ENCODE measurements around the gene YWHAH. TPM values are rescaled to one million over a fixed set of nuclear protein-coding genes. Genes with fewer than 3 reads are reported as not detected.

The YWHAH gene
- total and polyA plus RNA-seq, 9 of the 15 experiments (the other 6 are each of a cell fraction or from before 2014, with no cell fraction given), result 32.0 to 177 (median 114) TPM

DNA sequence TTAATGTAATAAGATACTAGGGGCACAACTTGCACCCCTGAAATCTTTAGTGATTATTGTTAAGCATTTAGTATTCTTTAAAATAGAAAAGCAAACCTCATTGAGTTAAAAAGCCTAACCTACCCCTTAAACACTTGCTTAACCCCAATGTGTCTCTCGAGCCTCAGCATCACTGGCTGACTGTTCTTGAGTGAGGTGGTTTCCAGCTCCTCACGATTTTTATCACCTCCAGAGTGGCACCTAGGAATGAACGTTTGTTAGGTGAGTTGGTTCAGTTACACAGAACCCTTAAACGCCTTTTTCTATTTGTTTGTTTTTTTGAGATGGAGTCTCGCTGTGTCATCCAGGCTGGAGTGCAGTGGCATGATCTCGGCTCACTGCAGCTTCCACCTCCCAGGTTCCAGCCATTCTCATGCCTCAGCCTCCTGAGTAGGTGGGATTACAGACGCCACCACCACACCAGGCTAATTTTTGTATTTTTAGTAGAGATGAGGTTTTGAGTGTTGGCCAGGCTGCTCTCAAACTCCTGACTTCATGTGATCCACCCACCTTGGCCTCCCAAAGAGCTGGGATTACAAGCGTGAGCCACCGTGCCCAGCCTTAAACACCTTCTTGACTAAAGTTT is 13.7 kb downstream of the YWHAH start (continued):
- TF ChIP-seq, protein P1, sequence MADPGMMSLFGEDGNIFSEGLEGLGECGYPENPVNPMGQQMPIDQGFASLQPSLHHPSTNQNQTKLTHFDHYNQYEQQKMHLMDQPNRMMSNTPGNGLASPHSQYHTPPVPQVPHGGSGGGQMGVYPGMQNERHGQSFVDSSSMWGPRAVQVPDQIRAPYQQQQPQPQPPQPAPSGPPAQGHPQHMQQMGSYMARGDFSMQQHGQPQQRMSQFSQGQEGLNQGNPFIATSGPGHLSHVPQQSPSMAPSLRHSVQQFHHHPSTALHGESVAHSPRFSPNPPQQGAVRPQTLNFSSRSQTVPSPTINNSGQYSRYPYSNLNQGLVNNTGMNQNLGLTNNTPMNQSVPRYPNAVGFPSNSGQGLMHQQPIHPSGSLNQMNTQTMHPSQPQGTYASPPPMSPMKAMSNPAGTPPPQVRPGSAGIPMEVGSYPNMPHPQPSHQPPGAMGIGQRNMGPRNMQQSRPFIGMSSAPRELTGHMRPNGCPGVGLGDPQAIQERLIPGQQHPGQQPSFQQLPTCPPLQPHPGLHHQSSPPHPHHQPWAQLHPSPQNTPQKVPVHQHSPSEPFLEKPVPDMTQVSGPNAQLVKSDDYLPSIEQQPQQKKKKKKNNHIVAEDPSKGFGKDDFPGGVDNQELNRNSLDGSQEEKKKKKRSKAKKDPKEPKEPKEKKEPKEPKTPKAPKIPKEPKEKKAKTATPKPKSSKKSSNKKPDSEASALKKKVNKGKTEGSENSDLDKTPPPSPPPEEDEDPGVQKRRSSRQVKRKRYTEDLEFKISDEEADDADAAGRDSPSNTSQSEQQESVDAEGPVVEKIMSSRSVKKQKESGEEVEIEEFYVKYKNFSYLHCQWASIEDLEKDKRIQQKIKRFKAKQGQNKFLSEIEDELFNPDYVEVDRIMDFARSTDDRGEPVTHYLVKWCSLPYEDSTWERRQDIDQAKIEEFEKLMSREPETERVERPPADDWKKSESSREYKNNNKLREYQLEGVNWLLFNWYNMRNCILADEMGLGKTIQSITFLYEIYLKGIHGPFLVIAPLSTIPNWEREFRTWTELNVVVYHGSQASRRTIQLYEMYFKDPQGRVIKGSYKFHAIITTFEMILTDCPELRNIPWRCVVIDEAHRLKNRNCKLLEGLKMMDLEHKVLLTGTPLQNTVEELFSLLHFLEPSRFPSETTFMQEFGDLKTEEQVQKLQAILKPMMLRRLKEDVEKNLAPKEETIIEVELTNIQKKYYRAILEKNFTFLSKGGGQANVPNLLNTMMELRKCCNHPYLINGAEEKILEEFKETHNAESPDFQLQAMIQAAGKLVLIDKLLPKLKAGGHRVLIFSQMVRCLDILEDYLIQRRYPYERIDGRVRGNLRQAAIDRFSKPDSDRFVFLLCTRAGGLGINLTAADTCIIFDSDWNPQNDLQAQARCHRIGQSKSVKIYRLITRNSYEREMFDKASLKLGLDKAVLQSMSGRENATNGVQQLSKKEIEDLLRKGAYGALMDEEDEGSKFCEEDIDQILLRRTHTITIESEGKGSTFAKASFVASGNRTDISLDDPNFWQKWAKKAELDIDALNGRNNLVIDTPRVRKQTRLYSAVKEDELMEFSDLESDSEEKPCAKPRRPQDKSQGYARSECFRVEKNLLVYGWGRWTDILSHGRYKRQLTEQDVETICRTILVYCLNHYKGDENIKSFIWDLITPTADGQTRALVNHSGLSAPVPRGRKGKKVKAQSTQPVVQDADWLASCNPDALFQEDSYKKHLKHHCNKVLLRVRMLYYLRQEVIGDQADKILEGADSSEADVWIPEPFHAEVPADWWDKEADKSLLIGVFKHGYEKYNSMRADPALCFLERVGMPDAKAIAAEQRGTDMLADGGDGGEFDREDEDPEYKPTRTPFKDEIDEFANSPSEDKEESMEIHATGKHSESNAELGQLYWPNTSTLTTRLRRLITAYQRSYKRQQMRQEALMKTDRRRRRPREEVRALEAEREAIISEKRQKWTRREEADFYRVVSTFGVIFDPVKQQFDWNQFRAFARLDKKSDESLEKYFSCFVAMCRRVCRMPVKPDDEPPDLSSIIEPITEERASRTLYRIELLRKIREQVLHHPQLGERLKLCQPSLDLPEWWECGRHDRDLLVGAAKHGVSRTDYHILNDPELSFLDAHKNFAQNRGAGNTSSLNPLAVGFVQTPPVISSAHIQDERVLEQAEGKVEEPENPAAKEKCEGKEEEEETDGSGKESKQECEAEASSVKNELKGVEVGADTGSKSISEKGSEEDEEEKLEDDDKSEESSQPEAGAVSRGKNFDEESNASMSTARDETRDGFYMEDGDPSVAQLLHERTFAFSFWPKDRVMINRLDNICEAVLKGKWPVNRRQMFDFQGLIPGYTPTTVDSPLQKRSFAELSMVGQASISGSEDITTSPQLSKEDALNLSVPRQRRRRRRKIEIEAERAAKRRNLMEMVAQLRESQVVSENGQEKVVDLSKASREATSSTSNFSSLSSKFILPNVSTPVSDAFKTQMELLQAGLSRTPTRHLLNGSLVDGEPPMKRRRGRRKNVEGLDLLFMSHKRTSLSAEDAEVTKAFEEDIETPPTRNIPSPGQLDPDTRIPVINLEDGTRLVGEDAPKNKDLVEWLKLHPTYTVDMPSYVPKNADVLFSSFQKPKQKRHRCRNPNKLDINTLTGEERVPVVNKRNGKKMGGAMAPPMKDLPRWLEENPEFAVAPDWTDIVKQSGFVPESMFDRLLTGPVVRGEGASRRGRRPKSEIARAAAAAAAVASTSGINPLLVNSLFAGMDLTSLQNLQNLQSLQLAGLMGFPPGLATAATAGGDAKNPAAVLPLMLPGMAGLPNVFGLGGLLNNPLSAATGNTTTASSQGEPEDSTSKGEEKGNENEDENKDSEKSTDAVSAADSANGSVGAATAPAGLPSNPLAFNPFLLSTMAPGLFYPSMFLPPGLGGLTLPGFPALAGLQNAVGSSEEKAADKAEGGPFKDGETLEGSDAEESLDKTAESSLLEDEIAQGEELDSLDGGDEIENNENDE (IDR thresholded peaks at IDR 0.05; ENCODE audit: low read depth, low read length), result no peak
- TF ChIP-seq BRD9 (IDR thresholded peaks at IDR 0.05; ENCODE audit: low read depth, partially characterized antibody) (no peak), SMAD1 (IDR thresholded peaks at IDR 0.05; ENCODE audit: low read depth, low read length, partially characterized antibody) (no peak), FOS (IDR thresholded peaks at IDR 0.05; ENCODE audit: extremely low read depth, insufficient read length) (no peak), RFX7 (CRISPR knock-in tag; IDR thresholded peaks at IDR 0.05) (no peak), POLR2A (conservative IDR thresholded peaks at IDR 0.05) (peak; percentile 36)
